Tibial nerve (tissue), 4 donors: Measurements from ENCODE around the gene FBN3. TPM values are rescaled to one million over a fixed set of nuclear protein-coding genes. Genes with fewer than 3 reads are reported as not detected.
A peak's percentile ranks its signal among the peaks of the same experiment; 100 is the strongest.

Source experiments
- DNase-seq, 2 donors: peaks; one replicate each; pipeline ENCODE4 v3.0.0-alpha.2; 2019; ENCODE audit warnings: low spot score in 2 of 2
- H3K27ac ChIP-seq, 4 donors: fragments of 200-600 bp; sonication (generic) in 3 of 4; one replicate each; pipeline ENCODE4 v1.5.1; 2017 to 2019; ENCODE audit warnings: mild to moderate bottlenecking in 1 of 4
- H3K27me3 ChIP-seq, 2 donors: fragments of 200-600 bp; sonication (generic) in 1 of 2; one replicate each; pipeline versions ENCODE4 v1.5.1 to v1.6.0; 2017 to 2019
- H3K36me3 ChIP-seq, 3 donors: fragments of 200-600 bp; sonication (generic); one replicate each; pipeline ENCODE4 v1.5.1; 2018 to 2019
- H3K4me1 ChIP-seq, 4 donors: fragments of 200-600 bp; sonication (generic) in 3 of 4; one replicate each; pipeline ENCODE4 v1.5.1; 2017 to 2019
- H3K4me3 ChIP-seq, 4 donors: fragments of 200-600 bp; sonication (generic) in 3 of 4; one replicate each; pipeline ENCODE4 v1.5.1; 2017 to 2019; ENCODE audit warnings: mild to moderate bottlenecking in 1 of 4, moderate library complexity in 1 of 4
- H3K9me3 ChIP-seq, 4 donors: fragments of 200-600 bp; sonication (generic) in 3 of 4; one replicate each; pipeline ENCODE4 v1.5.1; 2017 to 2019
- CTCF ChIP-seq, 5 experiments: fragments of 200-600 bp in 3 of 5; fragments of 450-650 bp in 2 of 5; sonication (generic) in 3 of 5; IDR thresholded peaks; one replicate each; pipeline ENCODE4 v1.5.1; 2016 to 2019; ENCODE audit warnings: antibody characterized with exemption in 5 of 5, mild to moderate bottlenecking in 3 of 5, moderate library complexity in 2 of 5
- EP300 ChIP-seq, 2 donors: sonication (generic); formaldehyde crosslinking; IDR thresholded peaks; one replicate each; pipeline ENCODE4 v1.6.1; 2017; ENCODE audit warnings: antibody characterized with exemption in 2 of 2, mild to moderate bottlenecking in 1 of 2
- POLR2A ChIP-seq, 2 donors: fragments of 450-650 bp; IDR thresholded peaks; one replicate each; pipeline ENCODE4 v1.6.1; 2017; ENCODE audit warnings: antibody characterized with exemption in 2 of 2, mild to moderate bottlenecking in 2 of 2, moderate library complexity in 2 of 2
- WGBS, 2 donors: methylation state at CpG; one replicate each; pipeline ENCODE4 v1.1.5; 2018; 5-methylcytosine and 5-hydroxymethylcytosine counted together
- total RNA-seq, 4 donors: library from RNA; depleted of rRNA; stranded (reverse); fragments of >200 nt; gene quantifications; one replicate each; pipeline ENCODE4 v1.1.0, GENCODE V29; 2016

The FBN3 gene
- 1 to 10 TPM in 1 of 4 donors, under 1 TPM in 1, not detected in 2; 0.20 to 2.5 TPM for total RNA-seq

DNA sequence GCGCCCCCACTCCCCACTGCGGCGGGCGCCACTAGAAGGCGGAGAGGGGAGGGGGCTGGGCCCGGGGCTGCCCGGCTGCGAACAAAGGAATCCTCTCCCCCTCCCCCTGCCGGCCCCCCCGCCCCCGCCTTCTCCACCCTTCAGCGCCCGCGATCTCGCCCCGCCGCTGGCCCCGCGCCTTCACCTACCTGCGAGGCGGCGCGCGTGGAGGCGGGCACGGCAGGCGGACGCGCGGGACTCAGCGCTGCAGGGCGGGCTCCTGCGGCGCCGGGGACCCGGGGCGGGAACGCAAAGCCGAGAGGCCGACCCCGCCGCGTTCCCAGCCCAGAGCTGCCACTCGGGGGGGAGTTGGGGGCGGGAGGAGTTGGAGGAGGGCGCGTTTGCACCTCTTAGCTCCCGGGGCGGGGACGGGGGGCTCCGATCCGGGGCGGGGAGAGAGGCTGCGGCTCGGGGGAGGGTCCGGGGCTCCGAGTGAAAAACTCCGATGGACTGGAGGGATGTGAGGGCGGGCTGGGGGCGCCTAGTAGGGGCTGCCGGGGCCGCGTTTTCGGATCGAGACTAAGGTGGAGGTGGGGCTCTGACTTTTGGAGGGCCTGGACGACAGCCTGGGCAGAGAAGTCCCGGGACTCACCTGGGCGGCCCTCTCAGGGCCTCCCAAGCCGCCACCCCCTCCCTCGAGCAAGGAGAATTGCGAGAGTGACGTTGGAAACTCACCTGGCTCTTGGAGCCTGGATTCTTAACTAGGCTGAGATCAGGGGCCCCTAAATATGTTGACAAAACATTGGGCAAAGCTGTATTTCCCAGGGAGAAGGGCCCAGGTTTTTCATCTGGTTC, at the start of gene FBN3:
FBN3 (minus strand) TSS at position 332 of the 834 bp plus-strand sequence. CDS start 2,112 bp downstream, outside the sequence.
- no peak for DNase-seq
- Histone ChIP-seq H3K27me3 (peaks cover 0 to 41% of the 10 kb centered on the region in 2 donors), H3K36me3 (no peaks in the 10 kb centered on the region), H3K4me3 (peak within 1 kb of the TSS in 2 of 4 donors; percentile 6 to 36), H3K9me3 (no peaks in the 10 kb centered on the region), H3K4me1 (peaks cover 0 to 26% (median 12%) of the 10 kb centered on the region in 4 donors), H3K27ac (no peak within 1 kb of the TSS)
- TF ChIP-seq EP300 (IDR thresholded peaks at IDR 0.05) = no peak
- TF ChIP-seq POLR2A (IDR thresholded peaks at IDR 0.05) = no peak
- TF ChIP-seq CTCF (IDR thresholded peaks at IDR 0.05) = no peak
- 23 to 25% methylated on average over 15 to 19 of the region's 72 CpGs for WGBS, 2 donors

DNA sequence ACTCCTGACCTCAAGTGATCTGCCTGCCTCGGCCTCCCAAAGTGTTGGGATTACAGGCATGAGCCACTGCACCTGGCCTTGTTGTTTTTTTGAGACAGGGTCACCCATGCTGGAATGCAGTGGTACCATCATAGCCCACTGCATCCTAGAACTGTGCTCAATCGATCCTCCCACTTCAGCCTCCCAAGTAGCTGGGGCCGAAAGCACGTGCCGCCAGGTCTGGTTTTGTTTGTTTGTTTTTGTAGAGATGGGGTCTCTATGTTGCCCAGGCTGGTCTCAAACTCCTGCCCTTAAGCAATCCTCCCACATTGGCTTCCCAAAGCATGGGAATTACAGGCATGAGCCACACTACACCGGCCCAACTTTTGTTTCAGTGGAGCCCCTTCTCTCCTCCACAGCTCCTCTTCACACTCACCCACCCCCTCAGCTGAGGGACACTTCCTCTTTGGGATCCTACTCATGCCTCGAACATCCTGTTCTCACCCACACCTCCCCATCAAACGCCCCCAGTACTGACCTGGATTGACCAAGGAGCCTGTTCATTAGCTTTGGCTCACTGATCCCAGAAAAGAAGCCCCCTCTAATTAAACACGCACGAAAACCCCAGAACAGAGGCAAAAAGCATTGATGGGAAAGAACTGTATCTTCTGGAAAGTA, 47.0 kb upstream of the FBN3 start:
- H3K27ac ChIP-seq = no peak overlapping the region
- WGBS, 2 donors = 52 to 53% methylated on average over 10 of the region's 10 CpGs
- H3K4me3 ChIP-seq = no peak overlapping the region
- peaks cover 0 to 11% (median 2%) of the 10 kb centered on the region in 4 donors for H3K4me1 ChIP-seq
- no peaks in the 10 kb centered on the region for H3K27me3 ChIP-seq
- H3K9me3 ChIP-seq = no peaks in the 10 kb centered on the region
- no peak for DNase-seq
- TF ChIP-seq POLR2A (IDR thresholded peaks at IDR 0.05) = no peak
- no peak for TF ChIP-seq CTCF (IDR thresholded peaks at IDR 0.05)
- TF ChIP-seq EP300 (IDR thresholded peaks at IDR 0.05) = no peak
- no peaks in the 10 kb centered on the region for H3K36me3 ChIP-seq

- H3K36me3 ChIP-seq = no peaks in the 10 kb centered on the region
- no peaks in the 10 kb centered on the region for H3K9me3 ChIP-seq
- TF ChIP-seq POLR2A (IDR thresholded peaks at IDR 0.05) = no peak
- no peak for TF ChIP-seq EP300 (IDR thresholded peaks at IDR 0.05)
- TF ChIP-seq CTCF (IDR thresholded peaks at IDR 0.05) = no peak
- no peak overlapping the region for H3K4me3 ChIP-seq
- H3K27me3 ChIP-seq = no peaks in the 10 kb centered on the region
- H3K27ac ChIP-seq = peak overlapping the region in 1 of 4 donors; percentile 50
- WGBS, 2 donors = 73 to 77% methylated on average over 11 of the region's 11 CpGs
- peaks cover 0 to 11% (median 2%) of the 10 kb centered on the region in 4 donors for H3K4me1 ChIP-seq
- no peak for DNase-seq
Observed at GRCh38 chr19:8194528-8195267, 45.3 kb upstream of the FBN3 start.

DNA sequence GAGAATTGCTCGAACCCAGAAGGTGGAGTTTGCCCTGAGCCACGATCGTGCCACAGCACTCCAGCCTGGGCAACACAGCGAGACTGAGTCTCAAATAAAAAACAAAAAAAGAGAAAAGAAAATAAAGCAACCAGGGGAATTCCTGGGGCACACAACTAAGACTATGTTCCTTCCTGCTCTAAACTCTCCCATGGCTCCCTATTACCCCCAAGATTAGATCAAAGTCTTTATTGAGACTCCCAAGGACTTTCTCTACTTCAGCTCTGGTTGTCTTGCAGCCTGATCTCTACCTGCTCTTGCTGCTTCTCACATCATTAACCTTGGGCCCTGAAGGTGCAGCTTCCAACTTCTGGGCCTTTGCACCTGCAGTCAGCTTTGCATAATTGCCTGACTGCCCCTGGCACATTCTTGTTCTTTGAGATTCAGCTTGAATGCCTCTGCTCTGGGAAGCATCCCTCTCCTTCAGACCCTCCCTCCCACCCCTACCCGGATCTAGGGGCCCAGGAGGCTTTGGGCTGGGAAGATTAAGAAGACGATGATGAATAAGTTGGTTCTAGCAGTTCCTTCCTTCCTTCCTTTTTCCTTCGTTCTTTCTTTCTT, 42.9 kb upstream of the FBN3 start:
- Histone ChIP-seq H3K36me3 (no peaks in the 10 kb centered on the region), H3K4me1 (peaks cover 0 to 11% (median 2%) of the 10 kb centered on the region in 4 donors), H3K9me3 (no peaks in the 10 kb centered on the region), H3K27me3 (no peaks in the 10 kb centered on the region), H3K27ac (peak overlapping the region in 1 of 4 donors; percentile 2), H3K4me3 (no peak overlapping the region)
- WGBS, 2 donors = 69 to 70% methylated on average over 7 of the region's 7 CpGs
- no peak for TF ChIP-seq EP300 (IDR thresholded peaks at IDR 0.05)
- TF ChIP-seq CTCF (IDR thresholded peaks at IDR 0.05) = no peak
- TF ChIP-seq POLR2A (IDR thresholded peaks at IDR 0.05) = no peak
- DNase-seq = no peak
